Occipital lobe (tissue), 2 donors: Measurements from ENCODE around the gene FBLN1. TPM values are rescaled to one million over a fixed set of nuclear protein-coding genes. Genes with fewer than 3 reads are reported as not detected.

Experiments
- DNase-seq: peaks from one replicate; lab custom pipeline; 2025; lab: John Stamatoyannopoulos, UW
- total RNA-seq: library from RNA; depleted of rRNA; stranded (reverse); fragments of >200 nt; gene quantifications from one replicate; pipeline ENCODE4 v1.2.3, GENCODE V29; 2014

The FBLN1 gene
- total RNA-seq, 1 donor from 2014 or later, result 22.3 TPM

GRCh38 chr22:45503050-45503815 is 550 bp downstream of the FBLN1 start:
- DNase-seq, result no peak

GRCh38 chr22:45503816-45504372 is 1.2 kb downstream of the FBLN1 start:
- DNase-seq, result no peak

- DNase-seq, result no peak
Observed at GRCh38 chr22:45504373-45505341, 2.0 kb downstream of the FBLN1 start.

GRCh38 chr22:45505991-45506747 is 3.5 kb downstream of the FBLN1 start:
- DNase-seq, result no peak

- DNase-seq, result no peak
Observed at GRCh38 chr22:45506816-45507360, 4.2 kb downstream of the FBLN1 start.

GRCh38 chr22:45507798-45508197 is 5.1 kb downstream of the FBLN1 start:
- DNase-seq, result no peak

GRCh38 chr22:45508814-45509213 is 6.1 kb downstream of the FBLN1 start:
- DNase-seq, result no peak

- DNase-seq, result no peak
Observed at GRCh38 chr22:45510376-45511232, 7.9 kb downstream of the FBLN1 start.

GRCh38 chr22:45511847-45512261 is 9.2 kb downstream of the FBLN1 start:
- DNase-seq, result no peak

- DNase-seq, result no peak
Observed at GRCh38 chr22:45512363-45512762, 9.7 kb downstream of the FBLN1 start.

GRCh38 chr22:45515676-45516075 is 13.0 kb downstream of the FBLN1 start:
- no peak for DNase-seq

GRCh38 chr22:45516163-45516562 is 13.5 kb downstream of the FBLN1 start:
- no peak for DNase-seq

GRCh38 chr22:45516923-45517675 is 14.4 kb downstream of the FBLN1 start:
- no peak for DNase-seq

- no peak for DNase-seq
Observed at GRCh38 chr22:45518136-45518535, 15.5 kb downstream of the FBLN1 start.

- no peak for DNase-seq
Observed at GRCh38 chr22:45518580-45518991, 15.9 kb downstream of the FBLN1 start.

GRCh38 chr22:45521178-45521577 is 18.5 kb downstream of the FBLN1 start:
- no peak for DNase-seq

GRCh38 chr22:45522462-45522861 is 19.8 kb downstream of the FBLN1 start:
- no peak for DNase-seq

GRCh38 chr22:45524157-45524556 is 21.5 kb downstream of the FBLN1 start:
- DNase-seq, result no peak

- DNase-seq, result no peak
Observed at GRCh38 chr22:45524966-45525365, 22.3 kb downstream of the FBLN1 start.
